Measurements from ENCODE around the gene NPL. TPM values are rescaled to one million over a fixed set of nuclear protein-coding genes. Genes with fewer than 3 reads are reported as not detected.

Gene NPL
- total RNA-seq, 1 donor from 2014 or later: 47.5 TPM

GRCh38 chr1:182877842-182878241 is 88.3 kb downstream of the NPL start:
- no peaks in the 10 kb centered on the region for H3K4me1 ChIP-seq (ENCODE audit: control insufficient read depth in 3 of 3, insufficient read depth in 3 of 3, low read length in 3 of 3)
- peaks cover 59 to 95% (median 95%) of the 10 kb centered on the region in 3 donors for H3K36me3 ChIP-seq (ENCODE audit: control insufficient read depth in 3 of 3, insufficient read depth in 3 of 3, low read length in 3 of 3)
- H3K27me3 ChIP-seq (ENCODE audit: control insufficient read depth in 3 of 3, insufficient read depth in 3 of 3, low read length in 3 of 3): no peaks in the 10 kb centered on the region
- H3K4me3 ChIP-seq (ENCODE audit: low read length in 3 of 3): no peak overlapping the region
- H3K9me3 ChIP-seq (ENCODE audit: control insufficient read depth in 3 of 3, low read length in 3 of 3): no peaks in the 10 kb centered on the region
- H3K9ac ChIP-seq (ENCODE audit: low read depth in 1 of 3, low read length in 3 of 3): no peak overlapping the region
- H3K27ac ChIP-seq (ENCODE audit: low read depth, low read length): no peak overlapping the region

Other genes with a start within 250 kb of the NPL start
- gene RNASEL, start 200.5 kb upstream of the NPL start, total RNA-seq: 4.2 TPM
- 7.8 TPM for gene RGS16, start 185.4 kb upstream of the NPL start, total RNA-seq
- not detected for gene RGS8, start 105.2 kb upstream of the NPL start, total RNA-seq
- gene DHX9, start 49.6 kb downstream of the NPL start, total RNA-seq: 142 TPM
- gene SHCBP1L, start 163.4 kb downstream of the NPL start, total RNA-seq: under 0.01 TPM
- 289 TPM for gene LAMC1, start 233.6 kb downstream of the NPL start, total RNA-seq